Activated T-cell treated with anti-CD3 and anti-CD28 coated beads, Interleukin-2, amount 50 U/mL, for 48 hours (primary cell): ENCODE data around the gene MMP21.

Experiments
- DNase-seq, 2 experiments: peaks; one replicate each; pipeline ENCODE4 v3.0.0-alpha.2; 2020

MMP21 gene

DNA sequence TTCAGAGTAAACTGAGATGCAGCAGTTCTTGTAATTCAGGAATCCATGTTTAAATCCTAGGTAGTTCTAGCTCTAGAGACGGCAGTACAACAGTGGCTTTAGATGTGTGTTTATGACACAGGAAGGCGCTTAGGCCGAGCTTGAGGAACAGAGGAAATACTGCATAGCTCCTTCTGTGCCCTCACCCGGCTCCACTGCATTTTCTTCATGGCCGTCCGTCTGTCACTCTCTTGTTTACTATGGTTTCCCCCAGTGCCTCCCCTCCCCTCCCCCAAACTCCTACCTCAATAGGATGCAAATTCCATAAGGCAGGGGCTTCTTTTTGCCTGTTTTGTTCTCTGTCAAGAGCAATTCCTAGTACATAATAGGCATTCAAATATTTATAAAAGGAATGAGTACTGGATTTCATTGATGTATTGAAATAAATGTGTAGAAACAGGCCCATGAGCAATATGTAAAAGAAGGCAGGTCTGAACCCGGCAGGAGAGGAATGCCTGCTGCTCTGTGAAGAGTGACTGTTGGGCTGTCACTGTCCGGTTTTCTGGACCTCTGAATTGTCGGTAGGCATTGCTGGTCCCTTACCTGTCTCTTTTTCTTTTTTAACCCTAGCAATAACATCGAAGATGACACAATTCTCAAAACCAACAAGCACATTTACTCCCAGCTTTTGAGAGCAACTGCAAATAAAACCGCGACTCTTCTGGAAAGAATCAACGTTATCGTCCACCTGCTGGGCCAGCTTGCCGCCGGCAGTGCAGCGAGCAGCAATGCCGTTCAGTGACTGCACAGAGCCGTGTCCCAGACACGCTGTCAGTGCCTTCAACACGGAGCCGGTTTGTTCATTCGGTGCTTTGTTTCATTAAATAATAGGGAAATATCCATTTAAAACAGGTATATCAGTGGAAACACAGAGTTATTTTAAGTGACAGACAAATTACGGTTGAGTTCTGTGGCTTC is 12.7 kb downstream of the MMP21 start:
- no peak for DNase-seq

DNA sequence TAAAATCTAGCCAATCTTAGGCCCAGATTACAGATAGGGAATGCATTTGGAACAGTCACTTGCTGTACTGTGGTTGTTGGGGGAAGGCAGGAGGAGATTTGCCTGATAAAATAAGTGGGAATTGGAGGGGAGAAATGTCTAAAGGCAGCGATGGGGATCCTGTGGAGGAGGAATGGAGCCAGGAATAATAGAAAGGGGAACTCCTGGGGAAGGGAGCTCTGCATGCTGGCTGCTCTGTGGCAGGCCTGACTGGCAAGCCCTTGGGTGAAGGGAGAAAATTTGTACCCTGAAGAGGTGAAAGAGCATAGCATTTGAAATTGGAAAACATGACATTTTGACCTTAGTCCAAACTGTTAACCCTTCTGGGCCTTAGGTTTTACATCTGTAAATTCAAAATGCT is 13.7 kb downstream of the MMP21 start:
- no peak for DNase-seq

DNA sequence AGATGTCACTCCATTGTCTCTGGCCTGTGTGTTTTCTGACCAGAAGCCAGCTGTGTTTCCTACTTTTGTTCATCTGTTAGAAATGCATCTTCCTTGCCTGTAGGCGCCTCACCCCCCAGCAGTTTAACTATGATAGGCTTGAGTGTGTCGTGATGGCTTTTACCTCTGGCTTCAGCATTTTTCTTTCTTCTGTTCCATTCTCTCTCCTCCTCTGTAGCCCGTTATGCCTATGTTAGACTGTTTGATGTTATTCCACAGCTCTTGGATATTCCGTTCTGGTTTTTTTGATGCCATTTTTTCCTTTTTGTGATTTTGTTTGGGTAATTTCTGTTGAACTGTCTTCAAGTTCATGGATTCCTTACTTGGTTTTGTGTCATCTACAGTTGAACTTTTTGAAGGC is 17.9 kb downstream of the MMP21 start:
- no peak for DNase-seq

DNA sequence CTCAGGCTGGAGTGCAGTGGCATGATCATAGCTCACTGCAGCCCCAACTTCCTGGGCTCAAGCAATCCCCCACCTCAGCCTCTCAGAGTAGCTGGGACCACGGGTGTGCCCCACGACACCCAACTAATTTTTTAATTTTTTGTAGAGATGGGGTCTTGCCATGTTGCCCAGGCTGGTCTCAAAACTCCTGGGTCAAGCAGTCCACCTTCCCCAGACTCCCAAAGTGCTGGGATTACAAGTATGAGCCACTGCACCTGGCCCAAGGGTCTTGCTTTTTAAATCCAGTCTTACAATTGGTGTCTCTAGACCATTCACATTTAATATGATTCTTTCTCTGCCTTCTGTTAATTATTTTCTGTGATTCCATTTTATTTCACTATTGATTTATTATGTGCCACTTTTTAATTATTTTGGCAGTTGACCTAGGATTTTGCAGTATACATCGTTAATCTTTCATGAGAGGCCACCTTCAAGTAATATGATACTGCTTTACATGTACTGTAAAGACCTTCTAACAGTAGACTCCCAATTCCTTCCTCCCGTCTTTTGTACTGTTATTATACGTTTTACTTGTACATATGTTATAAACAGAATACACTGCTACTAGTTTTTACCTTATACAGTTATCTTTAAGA is 18.7 kb downstream of the MMP21 start:
- DNase-seq = no peak

DNA sequence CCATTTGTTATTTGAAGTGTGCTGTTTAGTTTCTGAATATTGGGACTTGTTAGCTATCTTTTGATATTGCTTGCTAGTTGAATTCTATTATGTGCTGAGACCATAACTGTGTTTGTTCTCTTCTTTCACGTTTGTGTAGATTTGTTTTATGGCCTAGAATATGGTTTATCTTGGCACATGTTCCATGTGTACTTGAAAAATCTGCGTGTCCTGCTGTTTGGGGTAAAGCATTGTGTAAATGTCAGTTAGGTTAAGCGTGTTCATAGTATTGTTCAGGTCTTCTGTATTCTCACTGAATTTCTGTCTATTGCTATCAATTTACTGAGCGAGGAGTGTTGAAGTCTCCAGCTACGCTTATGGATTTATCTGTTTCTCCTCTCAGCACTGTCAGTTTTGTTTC is 19.4 kb downstream of the MMP21 start:
- DNase-seq = no peak

DNA sequence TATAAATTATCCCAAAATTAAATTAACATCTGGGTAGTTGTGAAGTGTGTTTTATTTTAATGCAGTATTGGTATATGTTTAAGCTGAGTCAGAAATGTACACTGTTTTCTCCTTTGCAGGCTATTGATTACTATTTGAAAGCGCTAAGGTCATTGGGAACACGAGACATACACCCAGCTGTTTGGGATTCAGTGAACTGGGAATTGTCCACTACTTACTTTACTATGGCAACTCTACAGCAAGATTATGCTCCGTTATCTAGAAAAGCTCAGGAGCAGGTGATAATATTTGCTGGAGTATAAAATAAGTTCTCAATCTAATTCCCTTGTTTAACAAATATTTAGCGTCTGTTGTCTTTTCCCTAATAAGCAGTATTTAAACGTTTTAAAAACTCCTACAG is 28.2 kb downstream of the MMP21 start:
- DNase-seq = no peak

DNA sequence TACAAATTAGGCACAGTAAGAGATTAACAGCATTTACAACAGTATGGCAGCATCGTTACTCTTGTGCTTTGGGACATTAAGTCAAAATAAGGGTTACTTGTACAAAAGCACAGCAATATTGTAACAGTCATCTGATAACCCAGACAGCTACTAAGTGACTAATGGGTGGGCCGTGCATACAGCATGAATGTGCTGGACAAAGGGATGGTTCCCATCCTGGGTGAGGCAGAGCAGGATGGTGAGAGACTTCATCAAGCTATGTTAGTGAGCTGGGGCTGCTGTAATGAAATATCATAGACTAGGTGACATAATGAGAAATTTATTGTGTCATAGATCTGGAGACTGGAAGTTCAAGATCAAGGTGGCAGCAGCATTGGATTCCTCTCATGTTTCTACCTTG is 30.7 kb downstream of the MMP21 start:
- no peak for DNase-seq

DNA sequence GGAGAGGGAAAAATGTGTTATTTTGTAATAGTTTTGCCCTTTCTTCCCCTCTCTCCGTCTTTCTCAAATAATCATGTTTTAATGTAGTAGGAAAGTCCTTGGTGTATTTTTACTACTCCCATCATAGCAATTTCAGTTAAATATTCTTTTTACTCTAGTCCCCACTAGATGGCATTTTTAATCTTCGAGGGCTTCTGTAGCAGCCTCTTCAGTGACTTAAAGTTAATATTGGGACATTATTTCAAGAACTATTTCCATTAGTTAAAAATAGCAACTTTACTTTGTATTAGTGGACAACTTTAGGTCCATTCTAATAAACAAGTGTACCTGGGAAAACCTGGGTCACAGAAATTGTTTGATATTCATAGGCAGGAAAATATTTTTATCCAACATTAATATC is 33.2 kb downstream of the MMP21 start:
- no peak for DNase-seq

DNA sequence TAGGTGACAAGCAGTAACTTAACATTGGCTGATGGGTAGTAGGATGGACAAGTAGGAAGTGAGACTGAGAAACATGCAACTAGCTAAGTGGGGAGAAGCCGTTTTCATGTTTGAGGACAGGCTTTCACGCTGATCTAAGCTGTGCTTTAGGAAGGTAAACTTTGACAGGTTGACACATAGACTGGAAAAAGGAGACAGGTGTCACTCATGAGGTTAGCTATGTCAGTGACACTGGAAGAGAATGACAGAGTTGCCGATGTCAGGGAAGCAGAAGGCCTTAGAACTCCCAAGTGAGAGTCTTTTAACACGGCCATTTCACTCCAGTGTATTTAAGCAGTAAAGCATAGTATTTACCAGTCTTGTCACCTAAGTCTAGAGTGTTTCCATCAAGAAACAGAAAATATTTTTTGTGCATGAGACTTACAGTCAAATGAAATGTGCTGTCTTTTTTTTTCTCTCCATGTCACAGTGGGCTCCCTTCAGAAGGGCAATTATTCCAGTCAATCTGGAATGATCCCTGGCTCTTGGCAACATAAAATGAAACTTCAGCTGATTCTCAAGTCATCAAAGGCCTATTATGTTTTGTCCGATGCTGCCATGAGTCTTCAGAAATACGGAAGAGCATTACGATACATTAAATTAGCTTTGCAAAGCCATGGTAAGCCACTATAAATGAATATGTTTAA is 35.5 kb downstream of the MMP21 start:
- no peak for DNase-seq

DNA sequence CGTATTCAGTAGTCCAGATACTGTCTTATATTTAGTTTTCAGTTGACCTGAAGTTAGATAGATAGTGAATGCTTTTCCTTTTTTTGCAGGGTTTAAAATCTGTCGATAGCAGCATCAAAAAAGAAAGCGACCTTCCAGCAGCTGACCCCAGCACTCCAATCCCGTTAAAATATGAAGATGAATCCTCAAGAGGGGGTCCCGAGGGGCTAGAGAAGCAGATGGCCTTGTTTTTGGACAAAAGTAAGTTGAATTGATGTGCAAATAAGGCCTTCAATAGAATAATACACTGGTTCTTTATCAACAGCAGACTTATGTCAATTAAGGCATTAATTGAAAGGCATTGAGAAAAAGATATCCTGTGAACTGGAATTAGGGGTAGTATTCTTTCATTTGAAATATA is 37.4 kb downstream of the MMP21 start:
- no peak for DNase-seq

DNA sequence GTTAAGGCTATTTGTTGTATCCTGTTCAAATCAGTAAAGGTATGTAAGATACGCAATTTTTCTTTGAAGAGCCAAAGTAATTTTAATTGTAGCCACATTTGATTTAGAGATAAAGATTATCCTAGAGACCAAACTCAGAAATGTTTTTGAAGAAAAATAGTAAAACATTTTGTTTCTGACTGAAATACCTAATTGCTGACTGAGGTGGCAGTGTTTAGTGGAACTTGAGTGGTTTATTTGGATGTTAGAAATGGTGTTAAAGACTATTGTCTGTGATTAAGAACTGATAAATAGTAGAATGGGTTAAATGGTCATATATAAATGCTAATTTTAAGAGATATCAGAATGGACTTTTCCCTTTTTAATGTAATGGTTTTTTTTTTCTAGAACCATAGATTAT is 40.8 kb downstream of the MMP21 start:
- DNase-seq = no peak

DNA sequence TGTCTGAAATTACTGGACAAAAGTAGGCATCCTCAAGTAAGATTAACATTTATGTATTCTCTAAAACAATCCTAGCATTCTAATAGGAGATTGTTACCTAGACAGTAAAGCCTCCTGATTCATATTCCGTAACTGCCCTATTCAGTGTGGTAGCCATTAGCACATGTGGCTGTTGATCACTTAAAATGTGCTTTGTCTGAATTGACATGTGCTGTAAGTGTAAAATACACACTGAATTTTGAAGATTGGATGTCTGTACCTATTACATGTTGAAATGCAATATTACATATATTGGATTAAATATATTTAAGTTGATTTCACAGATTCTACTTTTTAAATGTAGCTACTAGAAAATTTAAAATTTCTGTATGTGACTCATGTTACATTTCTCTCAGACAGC is 41.5 kb downstream of the MMP21 start:
- DNase-seq = no peak

DNA sequence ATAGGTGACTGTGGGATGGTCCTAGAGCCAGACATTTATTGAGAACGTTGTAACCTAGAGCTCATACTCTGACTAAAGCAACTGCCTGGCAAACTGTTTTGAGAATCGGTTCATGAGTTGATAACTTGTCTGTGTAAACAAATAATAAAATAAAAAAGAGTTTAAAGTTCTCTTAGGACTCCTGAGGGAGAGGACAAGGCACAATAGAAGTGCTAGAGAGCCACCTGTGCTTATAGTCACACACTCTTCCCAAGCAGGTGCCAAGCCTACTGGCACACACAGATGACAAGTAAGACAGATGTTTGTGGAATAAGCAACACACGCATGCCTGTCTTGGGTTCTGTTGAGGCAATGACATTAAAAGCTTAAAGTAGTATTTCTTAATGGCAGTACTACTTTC is 48.2 kb downstream of the MMP21 start:
- DNase-seq = no peak

DNA sequence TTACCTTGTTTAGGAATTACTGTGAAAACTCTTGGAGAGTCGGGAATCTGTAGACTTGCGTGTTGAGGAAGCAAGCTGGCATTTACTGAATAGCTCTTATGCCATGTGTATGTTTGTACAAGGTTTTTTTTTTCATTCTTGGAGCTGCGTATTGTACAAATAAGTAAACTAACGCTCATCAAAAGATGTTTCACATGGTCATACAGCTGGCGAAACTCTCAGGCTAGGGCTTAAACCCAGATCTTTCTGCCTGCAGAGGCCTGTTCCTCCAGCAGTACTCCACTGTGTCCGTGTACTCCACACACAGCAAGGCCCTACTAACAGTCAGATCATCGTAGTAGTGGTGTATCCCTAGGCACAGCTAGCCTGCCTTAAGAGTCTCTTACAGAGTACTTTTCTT is 48.7 kb downstream of the MMP21 start:
- no peak for DNase-seq

DNA sequence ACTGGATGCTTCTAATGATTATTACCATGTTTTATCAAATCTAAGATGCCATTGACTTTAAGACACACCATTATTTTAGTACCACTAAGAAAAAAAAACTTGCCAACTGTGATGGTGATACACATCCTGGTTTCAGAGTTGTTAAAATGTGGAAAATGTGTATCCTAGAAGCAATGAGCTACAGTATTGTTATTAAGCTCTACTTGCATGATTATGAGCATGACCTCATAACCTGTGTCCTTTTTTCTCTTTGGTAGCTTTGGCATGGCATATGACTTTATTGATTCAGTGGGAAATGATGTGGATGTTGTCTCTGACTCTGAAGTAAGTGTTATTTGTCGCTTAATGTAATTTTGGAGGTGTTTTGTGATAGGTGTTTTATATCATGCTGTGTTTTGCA is 52.8 kb downstream of the MMP21 start:
- DNase-seq = no peak

DNA sequence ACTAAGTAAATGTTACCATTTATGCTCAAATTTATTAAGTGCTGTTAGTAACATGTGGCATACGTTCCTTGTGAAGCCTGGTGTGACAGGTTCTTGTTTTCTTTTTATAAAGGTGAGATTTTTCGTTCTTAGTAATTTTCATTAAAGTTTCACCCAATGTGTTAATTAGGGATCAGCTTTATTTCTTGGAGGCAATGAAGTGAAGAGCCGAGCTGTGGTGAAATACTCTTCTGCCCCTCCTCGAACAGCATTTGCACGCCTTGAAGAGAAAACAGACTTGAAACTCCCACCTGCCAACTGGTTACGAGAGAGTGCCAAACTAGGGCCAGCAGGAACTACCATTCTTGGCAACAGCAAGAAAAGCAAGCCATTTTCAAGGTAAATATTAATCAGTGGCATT is 54.6 kb downstream of the MMP21 start:
- DNase-seq = no peak

DNA sequence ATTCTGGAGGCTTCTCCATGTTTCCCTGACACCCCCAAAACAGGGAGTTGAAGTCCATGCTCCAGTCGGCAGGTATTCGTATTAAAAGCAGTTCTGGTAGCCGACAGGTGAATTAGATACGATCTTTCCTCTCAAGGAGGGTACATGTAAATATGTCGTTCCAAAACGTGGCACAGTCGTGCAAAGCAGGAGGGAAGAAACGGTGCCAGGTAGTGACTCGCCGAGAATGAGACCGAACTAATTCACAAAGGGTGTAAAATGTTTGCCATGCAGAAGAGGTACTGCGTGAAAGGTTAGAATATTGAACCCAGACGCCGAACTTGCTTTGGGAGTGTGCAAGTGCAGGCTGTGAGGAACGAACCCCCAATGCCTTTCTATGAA is 55.6 kb downstream of the MMP21 start:
- no peak for DNase-seq

DNA sequence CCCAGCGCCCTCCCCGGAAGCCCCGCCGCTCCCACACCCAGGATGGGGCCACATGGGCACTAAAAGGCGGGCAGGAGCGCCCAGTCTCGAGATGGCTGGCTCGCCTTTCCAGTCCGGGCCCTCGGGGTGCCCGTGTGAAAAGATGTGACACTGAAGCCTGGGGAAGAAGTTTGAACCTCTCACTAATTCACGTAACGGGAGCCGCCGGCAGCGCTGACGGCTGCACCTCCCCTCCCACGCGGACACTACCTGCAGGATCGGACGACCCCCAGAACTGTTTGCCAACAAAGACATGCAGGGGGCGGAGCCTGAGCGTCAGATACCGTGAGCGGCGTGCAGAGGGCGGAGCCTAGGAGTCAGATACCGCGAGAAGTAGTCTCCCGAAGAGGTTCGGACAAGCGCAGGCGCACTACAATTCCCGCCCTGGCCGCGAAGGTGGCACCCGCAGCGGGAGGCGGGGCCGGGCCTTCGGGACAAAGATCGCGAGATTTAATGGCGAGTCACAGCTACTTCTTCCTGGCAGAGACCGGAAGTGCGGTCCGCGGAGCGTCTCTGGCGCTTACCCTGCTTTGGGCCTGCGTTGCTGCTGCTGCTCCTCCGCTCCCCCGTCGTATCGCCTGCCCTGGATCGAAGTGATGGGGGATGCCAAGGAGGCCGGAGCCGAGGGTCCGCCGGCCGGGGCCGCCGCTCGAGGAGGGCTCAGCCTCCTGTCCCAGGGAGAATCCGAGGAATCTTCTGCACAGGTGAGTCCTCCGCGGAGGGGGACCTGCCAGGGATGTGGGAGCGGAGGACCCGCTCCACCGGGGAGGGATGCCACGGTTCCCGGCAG is 56.2 kb downstream of the MMP21 start, which contains the start of gene EDRF1:
Gene EDRF1 (plus strand): TSS at position 537 of the 829 bp plus-strand sequence. CDS start 99 bp downstream, at position 636.
- peak; percentile 99 for DNase-seq
